NCI-H1436 (cell line): ENCODE results near the gene ADAP1.

ENCODE experiments used
- DNase-seq: peaks from one replicate; lab custom pipeline; 2025; lab: John Stamatoyannopoulos, UW

The ADAP1 gene

GRCh38 chr7:988426-988911, 34.0 kb upstream of the ADAP1 start:
- DNase-seq: no peak

DNA sequence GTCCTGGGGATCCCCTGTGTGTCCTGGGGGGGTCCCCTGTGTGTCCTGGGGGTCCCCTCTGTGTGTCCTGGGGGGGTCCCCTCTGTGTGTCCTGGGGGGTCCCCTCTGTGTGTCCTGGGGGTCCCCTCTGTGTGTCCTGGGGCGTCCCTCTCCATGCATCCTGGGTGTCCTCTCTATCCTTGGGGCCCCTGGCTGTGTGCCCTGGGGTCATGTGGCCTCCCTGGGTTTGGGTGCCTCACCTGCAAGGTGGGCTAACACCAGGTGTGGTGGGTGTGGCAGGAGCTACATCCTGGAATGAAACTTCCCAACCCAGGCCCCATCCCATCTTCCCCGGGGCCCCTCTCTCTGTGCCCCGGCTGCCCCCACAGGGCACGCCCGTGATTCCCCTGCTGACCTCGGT, 33.4 kb upstream of the ADAP1 start:
- DNase-seq: no peak

- no peak for DNase-seq
Observed at GRCh38 chr7:986766-987751, 32.6 kb upstream of the ADAP1 start.

GRCh38 chr7:985915-986741, 31.6 kb upstream of the ADAP1 start:
- no peak for DNase-seq

DNA sequence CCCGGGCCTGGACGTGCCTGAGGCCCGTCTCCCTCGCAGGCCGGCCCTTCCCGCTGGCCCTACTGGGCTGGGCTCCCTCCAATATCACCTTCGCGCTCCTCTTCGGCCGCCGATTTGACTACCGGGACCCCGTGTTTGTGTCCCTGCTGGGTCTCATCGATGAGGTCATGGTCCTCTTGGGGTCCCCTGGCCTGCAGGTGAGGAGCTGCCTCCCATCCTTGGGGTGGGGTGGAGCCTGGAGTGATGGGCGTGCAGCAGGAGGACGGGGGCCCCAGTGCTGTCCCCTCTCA, 30.6 kb upstream of the ADAP1 start:
- no peak for DNase-seq

GRCh38 chr7:984361-985126, 30.1 kb upstream of the ADAP1 start:
- no peak for DNase-seq

DNA sequence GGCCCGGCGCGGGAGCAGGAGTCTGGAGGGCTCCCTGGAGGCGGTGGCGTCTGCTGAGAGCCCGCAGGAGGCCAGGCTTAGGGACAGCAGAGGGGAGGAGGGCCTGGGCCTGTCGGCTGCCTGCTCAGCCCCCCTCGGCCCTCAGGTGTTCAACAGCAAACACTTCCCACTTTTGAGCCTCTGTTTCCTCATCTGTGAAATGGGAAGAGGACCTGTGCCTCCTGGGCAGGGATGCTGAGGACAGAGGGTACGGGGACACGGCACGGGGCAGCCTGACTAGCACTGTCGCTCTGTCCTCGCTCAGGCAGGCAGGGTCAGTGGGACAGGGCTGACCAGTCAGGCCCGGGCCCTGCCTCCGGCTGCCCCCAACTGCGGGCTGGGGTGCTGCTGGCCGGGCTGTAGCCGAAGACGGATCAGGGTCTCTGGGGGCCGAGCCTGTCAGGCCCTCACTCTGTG, 29.2 kb upstream of the ADAP1 start:
- DNase-seq: no peak

DNA sequence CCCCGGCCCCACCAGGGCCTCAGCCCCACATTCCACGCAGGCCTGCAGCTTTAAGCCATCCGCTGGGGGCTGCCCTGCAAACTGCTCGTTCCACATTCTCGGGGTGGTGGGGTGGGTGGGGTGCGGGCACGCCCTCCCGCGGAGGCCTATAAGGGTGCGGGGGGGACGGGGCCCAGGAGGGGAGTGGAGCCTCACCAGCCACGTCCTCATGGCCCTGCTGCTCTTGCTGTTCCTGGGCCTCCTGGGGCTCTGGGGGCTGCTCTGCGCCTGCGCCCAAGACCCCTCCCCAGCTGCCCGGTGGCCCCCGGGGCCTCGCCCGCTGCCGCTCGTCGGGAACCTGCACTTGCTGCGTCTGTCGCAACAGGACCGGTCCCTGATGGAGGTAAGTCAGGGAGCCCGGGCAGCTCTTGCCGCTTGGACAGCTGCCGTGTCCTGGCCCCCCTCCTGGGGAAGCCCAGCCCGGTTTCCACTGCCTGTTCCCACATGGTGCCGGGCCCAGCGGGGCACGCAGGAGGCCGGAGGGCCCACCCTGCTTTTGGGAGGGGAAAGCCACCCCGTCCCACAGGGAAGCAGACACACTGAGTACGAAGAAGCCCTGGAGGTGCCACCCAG, 28.6 kb upstream of the ADAP1 start, which contains the start of gene CYP2W1:
Gene CYP2W1 (plus strand): TSS at position 178 of the 612 bp plus-strand sequence. CDS start 31 bp downstream, at position 209.
- DNase-seq: no peak

DNA sequence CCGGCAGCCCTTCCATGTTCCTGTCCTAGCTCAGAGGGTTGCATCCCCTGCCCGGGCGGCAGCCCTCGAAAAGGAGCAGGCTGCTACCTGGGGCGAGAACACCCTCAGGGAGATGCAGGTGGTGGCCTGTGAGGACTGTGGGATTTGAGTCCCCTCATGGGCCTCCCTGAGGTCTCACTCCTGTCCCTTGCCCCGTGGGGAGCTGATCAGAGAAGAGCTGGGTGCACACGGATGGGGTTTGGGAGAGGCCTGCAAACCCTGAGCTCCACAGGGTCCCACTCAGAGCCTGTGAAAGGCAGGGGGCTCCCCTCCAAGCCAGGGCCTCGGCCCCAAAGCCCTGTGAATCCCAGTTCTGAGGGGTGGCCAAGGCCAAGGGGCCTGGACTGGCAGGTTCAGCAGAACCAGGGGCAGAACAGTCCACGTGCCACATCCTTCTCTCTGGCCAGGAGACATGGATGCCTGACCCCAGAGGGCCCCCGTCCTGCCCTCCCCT, 28.1 kb upstream of the ADAP1 start:
- no peak for DNase-seq

DNA sequence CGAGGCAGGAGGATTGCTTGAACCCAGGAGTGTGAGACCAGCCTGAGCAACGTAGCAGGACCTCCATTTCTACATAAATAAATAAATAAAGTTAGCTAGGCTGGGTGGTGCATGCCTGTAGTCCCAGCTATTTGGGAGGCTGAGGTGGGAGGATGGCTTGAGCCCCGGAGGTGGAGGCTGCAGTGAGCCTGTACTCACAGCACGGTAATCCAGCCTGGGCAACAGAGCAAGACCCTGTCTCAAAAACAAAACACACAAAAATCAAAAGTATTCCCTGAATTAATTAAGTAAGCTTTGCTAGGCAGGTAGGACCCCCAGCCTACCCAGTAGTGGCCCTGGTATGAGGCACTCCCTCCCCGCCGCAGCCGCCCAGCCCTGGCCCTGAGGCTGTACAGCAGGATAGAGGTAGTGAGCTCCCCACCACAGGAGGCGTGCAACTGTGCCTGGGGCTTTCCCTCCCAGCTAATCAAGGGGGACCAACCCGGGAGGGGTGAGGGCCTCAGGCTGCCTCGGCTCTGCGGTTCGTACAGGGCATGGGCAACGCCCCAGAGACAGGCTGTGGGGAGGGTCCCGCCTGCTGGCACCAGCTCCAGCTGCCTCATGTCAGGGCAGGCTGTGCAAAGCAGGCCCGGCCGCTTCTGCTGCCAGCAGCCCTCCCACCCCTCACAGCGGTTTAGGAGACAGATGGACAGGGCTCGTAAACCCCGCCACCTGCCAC, 27.5 kb upstream of the ADAP1 start:
- no peak for DNase-seq

- no peak for DNase-seq
Observed at GRCh38 chr7:979886-980571, 25.5 kb upstream of the ADAP1 start.

DNA sequence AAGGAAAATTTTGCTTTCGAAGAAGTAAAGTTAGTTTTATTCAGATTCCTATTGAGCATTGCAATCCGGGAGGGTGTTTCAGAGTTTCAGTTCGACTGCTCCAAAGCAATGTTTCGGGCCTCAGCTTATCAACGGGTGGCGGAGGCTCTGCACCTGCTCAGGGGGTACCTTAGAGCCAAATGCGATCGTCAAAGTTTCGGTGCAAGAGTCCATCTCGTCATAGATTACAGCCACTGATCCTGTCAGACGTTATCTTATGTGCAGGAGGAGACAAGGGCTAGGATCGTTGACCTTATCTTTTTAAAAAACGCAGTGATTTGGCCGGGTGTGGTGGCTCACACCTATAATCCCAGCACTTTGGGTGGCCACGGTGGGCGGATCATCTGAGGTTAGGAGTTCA, 24.7 kb upstream of the ADAP1 start:
- DNase-seq: no peak

- DNase-seq: no peak
Observed at GRCh38 chr7:978416-979091, 24.1 kb upstream of the ADAP1 start.

- no peak for DNase-seq
Observed at GRCh38 chr7:978049-978346, 23.5 kb upstream of the ADAP1 start.

DNA sequence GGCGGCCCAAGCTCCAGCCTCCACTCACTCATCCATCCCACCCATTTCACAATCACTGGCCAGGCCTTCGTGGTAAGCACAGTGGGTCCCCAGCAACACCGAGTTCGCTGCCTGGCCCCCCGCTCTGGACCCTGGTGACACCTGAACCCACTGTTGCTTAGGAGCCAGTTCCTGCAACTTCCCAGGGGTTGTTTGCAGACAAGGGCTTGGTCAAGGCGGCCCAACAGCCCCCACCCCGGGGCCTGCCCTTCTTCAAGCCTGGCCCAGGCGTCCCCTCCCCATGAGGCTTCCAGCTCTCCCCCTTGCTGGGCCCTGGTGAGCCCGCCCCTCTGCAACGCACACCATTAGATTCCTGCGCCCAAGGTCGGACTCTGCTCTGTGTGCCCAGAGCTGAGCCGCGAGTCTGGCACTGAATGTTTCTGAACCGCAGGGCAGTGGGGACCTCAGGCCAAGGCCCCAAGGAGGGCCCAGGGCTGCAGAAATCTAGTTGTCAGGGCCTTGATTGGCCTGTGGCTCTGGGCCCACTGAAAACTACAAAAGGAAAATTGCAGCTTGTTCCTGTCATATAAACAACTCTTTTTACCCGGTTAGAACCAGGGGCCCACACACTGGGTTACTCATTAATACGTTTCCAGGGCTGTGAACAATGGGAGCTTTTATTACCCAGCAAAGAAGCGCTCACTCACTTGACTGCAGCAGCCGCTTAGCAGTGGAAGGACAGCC, 23.0 kb upstream of the ADAP1 start:
- peak; percentile 52 for DNase-seq

DNA sequence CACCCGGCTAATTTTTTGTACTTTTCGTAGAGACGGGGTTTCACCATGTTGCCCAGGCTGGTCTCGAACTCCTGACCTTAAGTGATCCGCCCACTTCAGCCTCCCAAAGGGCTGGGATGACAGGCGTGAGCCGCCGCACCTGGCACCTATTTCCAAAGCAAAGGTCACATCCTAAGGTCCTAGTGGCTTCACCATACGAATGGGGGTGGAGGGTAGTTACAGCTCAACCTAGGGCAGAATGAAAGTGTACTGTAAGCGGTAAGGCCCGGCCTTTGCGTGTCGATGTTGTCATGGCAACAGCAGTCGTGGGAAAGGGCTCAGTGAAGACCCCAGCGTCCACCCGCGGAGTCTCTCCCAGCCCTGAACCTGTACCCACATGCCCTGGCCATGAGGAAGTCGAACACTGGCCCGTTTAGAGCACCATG, 22.4 kb upstream of the ADAP1 start:
- no peak for DNase-seq

- DNase-seq: no peak
Observed at GRCh38 chr7:975702-976473, 21.4 kb upstream of the ADAP1 start.
